Measurements from ENCODE around the gene SORL1. TPM values are rescaled to one million over a fixed set of nuclear protein-coding genes. Genes with fewer than 3 reads are reported as not detected.

SORL1 gene
- total RNA-seq, 1 donor from 2014 or later, result 39.0 TPM

GRCh38 chr11:121439337-121439736 lies 12.8 kb upstream of the SORL1 start:
- TF ChIP-seq CTCF (conservative IDR thresholded peaks at IDR 0.05), result no peak
- H3K4me3 Mint-ChIP-seq, result no peak overlapping the region
- no peak for DNase-seq (ENCODE audit: extremely low spot score, unreplicated experiment)
- H3K9me3 Mint-ChIP-seq, result no peaks in the 10 kb centered on the region
- peaks cover 11% of the 10 kb centered on the region for H3K4me1 Mint-ChIP-seq (ENCODE audit: unreplicated experiment)
- no peaks in the 10 kb centered on the region for H3K36me3 Mint-ChIP-seq
- peaks cover 3% of the 10 kb centered on the region for H3K27me3 Mint-ChIP-seq
- H3K27ac Mint-ChIP-seq, result no peak overlapping the region

GRCh38 chr11:121439759-121440158 lies 12.4 kb upstream of the SORL1 start:
- peaks cover 3% of the 10 kb centered on the region for H3K27me3 Mint-ChIP-seq
- H3K4me3 Mint-ChIP-seq, result no peak overlapping the region
- no peak for DNase-seq (ENCODE audit: extremely low spot score, unreplicated experiment)
- TF ChIP-seq CTCF (conservative IDR thresholded peaks at IDR 0.05), result no peak
- H3K4me1 Mint-ChIP-seq (ENCODE audit: unreplicated experiment), result peaks cover 11% of the 10 kb centered on the region
- H3K36me3 Mint-ChIP-seq, result no peaks in the 10 kb centered on the region
- H3K9me3 Mint-ChIP-seq, result no peaks in the 10 kb centered on the region
- H3K27ac Mint-ChIP-seq, result no peak overlapping the region

- no peak for DNase-seq (ENCODE audit: extremely low spot score, unreplicated experiment)
- no peak overlapping the region for H3K4me3 Mint-ChIP-seq
- no peaks in the 10 kb centered on the region for H3K36me3 Mint-ChIP-seq
- no peak overlapping the region for H3K27ac Mint-ChIP-seq
- TF ChIP-seq CTCF (conservative IDR thresholded peaks at IDR 0.05), result no peak
- H3K9me3 Mint-ChIP-seq, result no peaks in the 10 kb centered on the region
- peaks cover 13% of the 10 kb centered on the region for H3K4me1 Mint-ChIP-seq (ENCODE audit: unreplicated experiment)
- H3K27me3 Mint-ChIP-seq, result peaks cover 2% of the 10 kb centered on the region
Observed at GRCh38 chr11:121441521-121441920, 10.6 kb upstream of the SORL1 start.

- Mint-ChIP-seq H3K36me3 (no peaks in the 10 kb centered on the region), H3K27ac (no peak overlapping the region), H3K4me1 (ENCODE audit: unreplicated experiment) (peaks cover 16% of the 10 kb centered on the region), H3K27me3 (no peaks in the 10 kb centered on the region), H3K4me3 (no peak overlapping the region), H3K9me3 (no peaks in the 10 kb centered on the region)
- no peak for TF ChIP-seq CTCF (conservative IDR thresholded peaks at IDR 0.05)
- DNase-seq (ENCODE audit: extremely low spot score, unreplicated experiment), result no peak
Observed at GRCh38 chr11:121443688-121444275, 8.3 kb upstream of the SORL1 start.

GRCh38 chr11:121444526-121444925 lies 7.6 kb upstream of the SORL1 start:
- Mint-ChIP-seq H3K36me3 (no peaks in the 10 kb centered on the region), H3K4me1 (ENCODE audit: unreplicated experiment) (peaks cover 16% of the 10 kb centered on the region), H3K4me3 (no peak overlapping the region), H3K27ac (no peak overlapping the region), H3K27me3 (no peaks in the 10 kb centered on the region), H3K9me3 (peaks cover 3% of the 10 kb centered on the region)
- TF ChIP-seq CTCF (conservative IDR thresholded peaks at IDR 0.05), result no peak
- DNase-seq (ENCODE audit: extremely low spot score, unreplicated experiment), result no peak
